ENCODE results near the gene GPC1. TPM values are rescaled to one million over a fixed set of nuclear protein-coding genes. Genes with fewer than 3 reads are reported as not detected.

Gene GPC1
- total RNA-seq, 4 donors from 2014 or later = 4.4 to 18.2 (median 7.1) TPM

DNA sequence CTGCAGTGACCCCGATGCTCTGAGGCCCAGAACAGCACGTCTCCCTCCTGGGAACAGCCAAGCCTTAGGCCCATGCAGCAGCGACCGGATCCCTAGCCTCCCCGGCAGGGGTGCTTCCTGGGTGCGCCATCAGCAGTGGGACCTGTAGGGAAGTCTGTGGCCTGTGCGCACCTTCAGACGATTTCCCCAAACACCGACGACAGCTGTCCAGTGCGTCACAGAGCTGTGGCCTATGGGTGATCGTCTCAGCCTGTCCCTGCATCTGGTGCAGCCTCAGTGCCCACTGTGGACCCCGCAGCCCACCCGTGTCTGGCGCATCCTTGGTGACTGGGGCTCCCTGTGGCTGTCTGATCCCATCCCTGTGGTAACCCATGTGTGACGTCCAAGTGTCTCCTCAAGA is 9.0 kb downstream of the GPC1 start:
- DNase-seq = no peak
- H3K27me3 ChIP-seq = no peaks in the 10 kb centered on the region
- H3K36me3 ChIP-seq = no peaks in the 10 kb centered on the region
- H3K9me3 ChIP-seq = no peaks in the 10 kb centered on the region
- TF ChIP-seq, protein P1, sequence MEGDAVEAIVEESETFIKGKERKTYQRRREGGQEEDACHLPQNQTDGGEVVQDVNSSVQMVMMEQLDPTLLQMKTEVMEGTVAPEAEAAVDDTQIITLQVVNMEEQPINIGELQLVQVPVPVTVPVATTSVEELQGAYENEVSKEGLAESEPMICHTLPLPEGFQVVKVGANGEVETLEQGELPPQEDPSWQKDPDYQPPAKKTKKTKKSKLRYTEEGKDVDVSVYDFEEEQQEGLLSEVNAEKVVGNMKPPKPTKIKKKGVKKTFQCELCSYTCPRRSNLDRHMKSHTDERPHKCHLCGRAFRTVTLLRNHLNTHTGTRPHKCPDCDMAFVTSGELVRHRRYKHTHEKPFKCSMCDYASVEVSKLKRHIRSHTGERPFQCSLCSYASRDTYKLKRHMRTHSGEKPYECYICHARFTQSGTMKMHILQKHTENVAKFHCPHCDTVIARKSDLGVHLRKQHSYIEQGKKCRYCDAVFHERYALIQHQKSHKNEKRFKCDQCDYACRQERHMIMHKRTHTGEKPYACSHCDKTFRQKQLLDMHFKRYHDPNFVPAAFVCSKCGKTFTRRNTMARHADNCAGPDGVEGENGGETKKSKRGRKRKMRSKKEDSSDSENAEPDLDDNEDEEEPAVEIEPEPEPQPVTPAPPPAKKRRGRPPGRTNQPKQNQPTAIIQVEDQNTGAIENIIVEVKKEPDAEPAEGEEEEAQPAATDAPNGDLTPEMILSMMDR (IDR thresholded peaks at IDR 0.05) = no peak
- TF ChIP-seq POLR2A (IDR thresholded peaks at IDR 0.05) = no peak
- H3K4me1 ChIP-seq = no peaks in the 10 kb centered on the region
- no peak overlapping the region for H3K27ac ChIP-seq
- H3K4me3 ChIP-seq = no peak overlapping the region

DNA sequence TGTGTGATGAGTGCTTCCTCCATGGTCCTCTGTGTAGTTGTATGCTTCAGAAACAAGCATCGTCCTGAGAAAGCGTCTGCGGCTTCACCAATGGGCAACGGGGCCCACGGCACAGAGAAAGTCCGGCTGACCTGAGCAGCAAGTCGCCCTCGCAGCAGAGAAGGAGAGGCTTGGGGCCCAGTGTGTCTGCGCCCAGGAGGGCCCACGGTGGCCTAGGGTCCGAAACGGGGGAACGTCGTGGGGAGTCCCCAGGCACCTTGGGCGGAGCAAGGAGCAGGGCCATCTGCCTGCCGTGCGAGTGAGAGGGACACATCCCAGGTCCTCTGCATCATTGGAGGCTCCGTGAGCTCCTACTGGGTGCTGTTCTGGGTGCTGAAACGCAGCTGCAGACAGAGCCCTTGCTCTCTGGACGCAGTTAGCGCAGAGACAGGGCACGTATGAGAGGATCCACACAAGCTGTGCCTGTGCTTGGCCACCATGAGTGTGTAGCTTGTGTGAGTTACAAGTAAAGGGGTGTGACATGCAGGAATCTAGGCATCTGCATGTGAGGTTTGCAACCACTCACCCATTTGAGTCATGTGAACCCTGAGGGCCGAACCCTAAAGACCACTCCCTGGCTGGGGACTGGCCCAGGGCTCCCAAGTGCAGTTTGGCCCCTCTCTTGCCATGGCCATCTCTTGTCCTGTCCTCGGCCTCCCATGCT is 10.6 kb downstream of the GPC1 start:
- Histone ChIP-seq H3K27me3 (no peaks in the 10 kb centered on the region), H3K4me1 (no peaks in the 10 kb centered on the region), H3K27ac (no peak overlapping the region), H3K9me3 (no peaks in the 10 kb centered on the region), H3K36me3 (no peaks in the 10 kb centered on the region), H3K4me3 (no peak overlapping the region)
- TF ChIP-seq POLR2A (IDR thresholded peaks at IDR 0.05) = no peak
- TF ChIP-seq, protein P1 (IDR thresholded peaks at IDR 0.05) = no peak
- DNase-seq = no peak

DNA sequence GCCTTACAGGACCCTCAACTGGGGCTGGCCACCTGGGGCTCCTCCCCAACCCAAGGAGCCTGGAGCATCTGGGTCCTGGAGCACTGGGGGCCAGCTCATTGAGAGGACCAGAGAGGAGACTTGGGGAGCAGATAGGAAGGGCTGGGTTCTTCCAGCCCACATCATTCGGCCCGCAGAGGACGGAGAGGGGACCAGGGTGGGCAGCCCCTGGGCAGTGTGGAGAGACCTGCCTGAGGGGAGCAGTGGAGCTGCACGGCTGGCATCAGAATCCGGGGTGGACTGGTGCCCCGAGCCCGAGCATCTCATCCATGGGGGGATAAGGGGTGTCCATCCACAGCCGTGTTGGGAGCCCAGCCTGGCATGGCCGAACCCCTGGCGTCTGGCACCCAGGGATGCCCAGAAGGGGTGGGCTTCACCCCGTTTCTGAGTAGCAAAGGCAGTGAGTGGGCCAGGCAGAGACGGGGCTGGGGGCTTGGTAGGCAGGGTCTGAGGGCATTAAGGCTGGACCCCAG is 11.3 kb downstream of the GPC1 start:
- TF ChIP-seq, protein P1 (IDR thresholded peaks at IDR 0.05) = no peak
- TF ChIP-seq POLR2A (IDR thresholded peaks at IDR 0.05) = no peak
- Histone ChIP-seq H3K27ac (no peak overlapping the region), H3K4me1 (peaks cover 0 to 2% (median 0%) of the 10 kb centered on the region in 4 donors), H3K36me3 (no peaks in the 10 kb centered on the region), H3K4me3 (no peak overlapping the region), H3K9me3 (no peaks in the 10 kb centered on the region), H3K27me3 (no peaks in the 10 kb centered on the region)
- DNase-seq = no peak

DNA sequence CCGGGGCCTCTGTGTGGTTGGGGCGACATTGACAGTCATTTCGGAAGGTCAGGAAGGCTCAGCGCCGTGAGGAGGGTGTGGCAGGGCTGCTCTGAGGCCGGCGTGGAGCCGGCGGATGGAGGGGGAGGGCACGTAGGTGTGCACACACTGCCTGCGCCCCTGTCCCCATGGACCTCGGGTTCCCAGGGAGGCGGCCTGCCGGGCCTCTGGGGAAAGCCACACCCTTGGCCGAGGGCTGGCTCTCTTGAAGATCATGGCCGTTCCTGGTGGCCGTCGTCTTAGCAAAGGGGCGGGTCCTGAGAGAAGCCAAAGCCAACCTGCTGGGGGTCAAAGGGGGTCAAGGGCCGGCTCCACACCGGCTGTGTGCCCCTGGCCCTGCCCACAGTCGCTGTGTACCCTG is 11.9 kb downstream of the GPC1 start:
- no peak overlapping the region for H3K27ac ChIP-seq
- TF ChIP-seq POLR2A (IDR thresholded peaks at IDR 0.05) = no peak
- TF ChIP-seq, protein P1 (IDR thresholded peaks at IDR 0.05) = no peak
- peaks cover 0 to 4% of the 10 kb centered on the region in 2 donors for H3K27me3 ChIP-seq
- H3K9me3 ChIP-seq = no peaks in the 10 kb centered on the region
- no peak for DNase-seq
- H3K4me1 ChIP-seq = peaks cover 0 to 8% (median 3%) of the 10 kb centered on the region in 4 donors
- no peaks in the 10 kb centered on the region for H3K36me3 ChIP-seq
- H3K4me3 ChIP-seq = no peak overlapping the region

DNA sequence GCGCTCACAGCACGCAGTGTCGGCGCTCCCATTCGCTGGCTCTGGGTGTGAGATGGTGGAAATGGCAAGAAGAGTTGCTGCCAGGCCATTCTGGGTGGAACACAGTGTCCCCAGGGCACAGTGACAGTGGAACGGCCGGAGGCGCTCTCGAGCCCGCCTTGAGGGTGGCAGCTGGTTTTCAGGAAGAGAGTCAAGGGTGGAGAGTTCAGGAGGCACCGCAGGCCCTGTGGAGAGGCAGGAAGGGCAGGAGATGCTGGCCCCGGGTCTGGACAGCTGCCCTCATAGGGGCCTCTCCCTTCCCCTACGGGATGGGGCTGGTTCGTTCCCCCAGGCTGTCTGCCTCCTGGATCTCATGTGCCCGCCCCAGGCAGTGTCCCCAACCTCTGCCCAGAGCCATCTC is 12.5 kb downstream of the GPC1 start:
- no peak overlapping the region for H3K4me3 ChIP-seq
- peaks cover 0 to 8% of the 10 kb centered on the region in 2 donors for H3K27me3 ChIP-seq
- no peak for TF ChIP-seq POLR2A (IDR thresholded peaks at IDR 0.05)
- TF ChIP-seq, protein P1 (IDR thresholded peaks at IDR 0.05) = no peak
- H3K27ac ChIP-seq = no peak overlapping the region
- H3K9me3 ChIP-seq = no peaks in the 10 kb centered on the region
- DNase-seq = no peak
- H3K36me3 ChIP-seq = no peaks in the 10 kb centered on the region
- H3K4me1 ChIP-seq = peaks cover 0 to 11% (median 6%) of the 10 kb centered on the region in 4 donors

All from Peyer's patch (tissue), 4 donors.